H9 (cell line): ENCODE results near the gene DMXL1. TPM values are rescaled to one million over a fixed set of nuclear protein-coding genes. Genes with fewer than 3 reads are reported as not detected.
A peak's percentile ranks its signal among the peaks of the same experiment; 100 is the strongest.

Experiments used
- DNase-seq: peaks from one replicate; pipeline ENCODE4 v3.0.0-alpha.2; 2017
- H2AFZ ChIP-seq: one replicate; pipeline ENCODE4 v1.6.1; 2013; ENCODE audit warnings: mild to moderate bottlenecking, low read length, control low read depth, moderate library complexity
- H2AK5ac ChIP-seq: 2 replicates; pipeline ENCODE4 v1.6.1; 2013; ENCODE audit warnings: low read length, control low read depth, mixed read lengths; ENCODE audit not compliant: insufficient read length
- H2BK120ac ChIP-seq: one replicate; pipeline ENCODE4 v1.6.1; 2013; ENCODE audit warnings: low read depth, mild to moderate bottlenecking, low read length, control low read depth, inconsistent platforms; ENCODE audit not compliant: poor library complexity, severe bottlenecking
- H2BK12ac ChIP-seq: 2 replicates; pipeline ENCODE4 v1.6.1; 2013; ENCODE audit warnings: low read length, control low read depth, mixed read lengths, low read depth; ENCODE audit not compliant: insufficient read length
- H2BK15ac ChIP-seq: 2 replicates; pipeline ENCODE4 v1.6.1; 2013; ENCODE audit warnings: low read depth, low read length, control low read depth
- H2BK20ac ChIP-seq: one replicate; pipeline ENCODE4 v1.6.1; 2013; ENCODE audit warnings: low read depth, mild to moderate bottlenecking, low read length, control low read depth, inconsistent platforms; ENCODE audit not compliant: poor library complexity, severe bottlenecking
- H2BK5ac ChIP-seq: 2 replicates; pipeline ENCODE4 v1.6.1; 2013; ENCODE audit warnings: low read length, control low read depth, mixed read lengths; ENCODE audit not compliant: insufficient read length
- H3K14ac ChIP-seq: 2 replicates; pipeline ENCODE4 v1.6.1; 2013; ENCODE audit warnings: low read length, control low read depth; ENCODE audit not compliant: insufficient read depth
- H3K18ac ChIP-seq: 2 replicates; pipeline ENCODE4 v1.6.1; 2013; ENCODE audit warnings: low read depth, mild to moderate bottlenecking, mixed read lengths, low read length, control low read depth; ENCODE audit not compliant: insufficient read length
- H3K23ac ChIP-seq: 2 replicates; pipeline ENCODE4 v1.6.1; 2013; ENCODE audit warnings: low read length, control low read depth, mixed read lengths, low read depth; ENCODE audit not compliant: insufficient read length
- H3K23me2 ChIP-seq: 2 replicates; pipeline ENCODE4 v1.6.1; 2013; ENCODE audit warnings: low read depth, mild to moderate bottlenecking, mixed read lengths, low read length, control low read depth; ENCODE audit not compliant: insufficient read length, poor library complexity, severe bottlenecking
- H3K27ac ChIP-seq: 2 replicates; pipeline ENCODE4 v1.5.1; 2013; ENCODE audit warnings: low read length, control low read depth, mixed read lengths, low read depth; ENCODE audit not compliant: insufficient read length
- H3K27me3 ChIP-seq: 2 replicates; pipeline ENCODE4 v1.6.1; 2013; ENCODE audit warnings: low read length, control low read depth, inconsistent platforms; ENCODE audit not compliant: insufficient read depth
- H3K4ac ChIP-seq: 2 replicates; pipeline ENCODE4 v1.6.1; 2013; ENCODE audit warnings: low read depth, mild to moderate bottlenecking, control low read depth, inconsistent platforms, low read length, moderate library complexity
- H3K4me1 ChIP-seq: 2 replicates; pipeline ENCODE4 v1.6.1; 2013; ENCODE audit warnings: low read length, control low read depth, inconsistent platforms; ENCODE audit not compliant: insufficient read depth
- H3K4me2 ChIP-seq: 2 replicates; pipeline ENCODE4 v1.6.1; 2013; ENCODE audit warnings: low read length, control low read depth, mixed read lengths; ENCODE audit not compliant: insufficient read length, insufficient read depth
- H3K56ac ChIP-seq: 2 replicates; pipeline ENCODE4 v1.6.1; 2013; ENCODE audit warnings: low read depth, mild to moderate bottlenecking, mixed read lengths, low read length, control low read depth; ENCODE audit not compliant: insufficient read length
- H3K79me1 ChIP-seq: 2 replicates; pipeline ENCODE4 v1.6.1; 2013; ENCODE audit warnings: low read depth, mild to moderate bottlenecking, moderate library complexity, low read length, control low read depth, inconsistent platforms; ENCODE audit not compliant: insufficient read depth, poor library complexity, severe bottlenecking
- H3K79me2 ChIP-seq: 2 replicates; pipeline ENCODE4 v1.6.1; 2013; ENCODE audit warnings: low read length, control low read depth, inconsistent platforms; ENCODE audit not compliant: insufficient read depth
- H3K9ac ChIP-seq: 2 replicates; pipeline ENCODE4 v1.6.1; 2013; ENCODE audit warnings: low read length, control low read depth, mixed read lengths; ENCODE audit not compliant: insufficient read length; ENCODE audit errors: extremely low read depth
- H3K9me3 ChIP-seq: one replicate; pipeline ENCODE4 v1.6.1; 2013; ENCODE audit warnings: low read depth, low read length, inconsistent platforms; ENCODE audit not compliant: control insufficient read depth
- H3T11ph ChIP-seq: one replicate; pipeline ENCODE4 v1.6.1; 2013; ENCODE audit warnings: mild to moderate bottlenecking, low read length, control low read depth, inconsistent platforms
- H4K20me1 ChIP-seq: one replicate; pipeline ENCODE4 v1.6.1; 2013; ENCODE audit not compliant: control insufficient read depth, insufficient read length, insufficient read depth
- H4K5ac ChIP-seq: 2 replicates; pipeline ENCODE4 v1.6.1; 2013; ENCODE audit warnings: low read depth, mild to moderate bottlenecking, mixed read lengths, low read length, control low read depth; ENCODE audit not compliant: insufficient read length
- H4K8ac ChIP-seq: replicated peaks from 2 replicates; pipeline ENCODE4 v1.6.1; 2013; ENCODE audit warnings: low read length, control low read depth, mixed read lengths, low read depth; ENCODE audit not compliant: insufficient read length
- H4K91ac ChIP-seq: 2 replicates; pipeline ENCODE4 v1.6.1; 2013; ENCODE audit warnings: low read depth, mild to moderate bottlenecking, moderate library complexity, mixed read lengths, low read length, control low read depth; ENCODE audit not compliant: insufficient read length
- H3K27ac Mint-ChIP-seq, 3 experiments: 2 replicates in 2 of 3; 3 replicates in 1 of 3; pipeline ENCODE4 v1.8.0; 2020 to 2021; ENCODE audit warnings: mixed read lengths in 3 of 3, mild to moderate bottlenecking in 1 of 3, moderate library complexity in 1 of 3
- H3K27me3 Mint-ChIP-seq: 2 replicates; pipeline ENCODE4 v1.8.0; 2021; ENCODE audit warnings: low read depth, mild to moderate bottlenecking, moderate library complexity, mixed read lengths
- H3K36me3 Mint-ChIP-seq, 3 experiments: 2 replicates in 2 of 3; 3 replicates in 1 of 3; pipeline ENCODE4 v1.8.0; 2020 to 2021; ENCODE audit warnings: low read depth in 3 of 3, mixed read lengths in 3 of 3; ENCODE audit not compliant: insufficient read depth in 1 of 3
- H3K4me1 Mint-ChIP-seq, 2 experiments: 2 replicates each; pipeline ENCODE4 v1.8.0; 2020; ENCODE audit warnings: mixed read lengths in 2 of 2
- H3K4me3 Mint-ChIP-seq, 2 experiments: 2 replicates in 1 of 2; 3 replicates in 1 of 2; pipeline ENCODE4 v1.8.0; 2020 to 2021; ENCODE audit warnings: mild to moderate bottlenecking in 2 of 2, mixed read lengths in 2 of 2, moderate library complexity in 1 of 2
- H3K9me3 Mint-ChIP-seq, 2 experiments: 2 replicates in 1 of 2; 3 replicates in 1 of 2; pipeline ENCODE4 v1.8.0; 2020; ENCODE audit warnings: mild to moderate bottlenecking in 2 of 2, mixed read lengths in 2 of 2, moderate library complexity in 1 of 2
- CTCF ChIP-seq: fragments of 200-600 bp; sonication (generic); conservative IDR thresholded peaks from 3 replicates; pipeline ENCODE4 v1.8.0; 2021; ENCODE audit warnings: antibody characterized with exemption, mild to moderate bottlenecking
- whole genome bisulfite sequencing: extraction: QIAGEN DNeasy Blood & Tissue Kit; methylation state at CpG from one replicate; pipeline ENCODE4 v1.1.7; 2013; ENCODE audit warnings: missing lambda C conversion rate, low lambda C conversion rate, mixed read lengths; ENCODE audit not compliant: insufficient read length; ENCODE audit errors: extremely low coverage; 5-methylcytosine and 5-hydroxymethylcytosine counted together
- total RNA-seq: library from RNA; stranded (reverse); gene quantifications from 2 replicates; pipeline ENCODE4 v1.2.1, GENCODE V29; 2021

Gene DMXL1
- total RNA-seq, 1 experiment from 2014 or later = 63.5 TPM

DNA sequence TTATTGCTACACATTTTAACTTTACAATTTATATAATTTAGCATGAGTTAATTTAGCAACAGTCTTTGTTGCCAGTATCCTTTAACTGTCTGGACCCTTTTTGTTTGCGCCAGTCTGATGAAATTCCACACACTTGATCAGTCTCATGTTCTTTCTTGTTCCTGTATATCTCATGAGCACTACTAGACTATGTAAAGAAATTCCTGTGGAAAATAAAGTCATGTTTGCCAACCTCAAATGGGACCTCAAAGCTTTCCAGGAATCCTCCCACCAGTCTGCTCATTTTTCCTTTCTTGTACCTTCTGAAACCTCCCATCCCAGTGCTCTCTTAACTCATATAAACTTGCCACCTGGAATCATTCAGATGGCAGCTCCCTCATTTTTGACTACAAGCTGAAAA lies 8.0 kb downstream of the DMXL1 start:
- peaks cover 5% of the 10 kb centered on the region for H3K4me1 ChIP-seq
- no peak overlapping the region for H2BK15ac ChIP-seq
- Mint-ChIP-seq H3K27me3 (no peaks in the 10 kb centered on the region), H3K27ac (peak overlapping the region; percentile 95 to 98 (median 97)), H3K4me3 (peak overlapping the region; percentile 30 to 63; a peak in 4 of 5 replicates), H3K4me1 (peaks cover 55 to 56% of the 10 kb centered on the region in 2 experiments), H3K36me3 (peaks cover 3 to 8% (median 4%) of the 10 kb centered on the region in 3 experiments; a peak in 5 of 7 replicates), H3K9me3 (no peaks in the 10 kb centered on the region; a peak in 1 of 5 replicates)
- H3K56ac ChIP-seq = no peak overlapping the region
- peak overlapping the region; percentile 36 for H3K4me2 ChIP-seq
- no peaks in the 10 kb centered on the region for H4K20me1 ChIP-seq
- H2BK12ac ChIP-seq = peak overlapping the region; percentile 19
- no peak overlapping the region for H4K5ac ChIP-seq
- H2AK5ac ChIP-seq = peak overlapping the region; percentile 33
- H3K9me3 ChIP-seq = no peaks in the 10 kb centered on the region
- H2AFZ ChIP-seq = no peak overlapping the region
- H3K14ac ChIP-seq = peak overlapping the region; percentile 73; the same call in 1 of the 2 replicates
- H2BK5ac ChIP-seq = peak overlapping the region; percentile 44
- H4K91ac ChIP-seq = peak overlapping the region; percentile 13
- H3K23me2 ChIP-seq = no peaks in the 10 kb centered on the region
- peak overlapping the region; percentile 86 for H2BK120ac ChIP-seq
- no peaks in the 10 kb centered on the region for H3K27me3 ChIP-seq
- peak overlapping the region; percentile 79 for H3K4ac ChIP-seq
- H3K79me1 ChIP-seq = no peaks in the 10 kb centered on the region
- H3K18ac ChIP-seq = peak overlapping the region; percentile 7
- TF ChIP-seq CTCF = no peak
- H4K8ac ChIP-seq = no peak overlapping the region
- no peak overlapping the region for H3K23ac ChIP-seq
- H3K27ac ChIP-seq = peak overlapping the region; percentile 99
- peaks cover 23% of the 10 kb centered on the region; the same call in 1 of the 2 replicates for H3K79me2 ChIP-seq
- H3K9ac ChIP-seq = peak overlapping the region; percentile 51
- peak overlapping the region; percentile 80 for H3T11ph ChIP-seq
- WGBS = no CpG with 5 or more reads among the region's 1 CpG
- no peak for DNase-seq
- peak overlapping the region; percentile 97 for H2BK20ac ChIP-seq
